Liver (tissue), 9 donors: ENCODE data around the gene IL24. TPM values are rescaled to one million over a fixed set of nuclear protein-coding genes. Genes with fewer than 3 reads are reported as not detected.

ENCODE experiments used
- DNase-seq: peaks from one replicate; pipeline ENCODE4 v3.0.0-alpha.2; 2017; ENCODE audit warnings: low spot score
- H3K27ac ChIP-seq, 2 donors: one replicate each; pipeline ENCODE4 v1.7.0; 2013; ENCODE audit warnings: inconsistent platforms in 2 of 2, low read length in 2 of 2, control low read depth in 1 of 2, low read depth in 1 of 2, mild to moderate bottlenecking in 1 of 2
- H3K27me3 ChIP-seq, 4 donors: one replicate each; pipeline versions ENCODE4 v1.6.1 to v1.7.0; 2013; ENCODE audit warnings: low read length in 3 of 4, inconsistent platforms in 1 of 4, mild to moderate bottlenecking in 1 of 4, moderate library complexity in 1 of 4; ENCODE audit not compliant: control insufficient read depth in 4 of 4, insufficient read depth in 4 of 4
- H3K36me3 ChIP-seq, 4 donors: one replicate each; pipeline versions ENCODE4 v1.6.1 to v1.7.0; 2013; ENCODE audit warnings: low read length in 3 of 4, mild to moderate bottlenecking in 3 of 4, low read depth in 1 of 4, moderate library complexity in 1 of 4; ENCODE audit not compliant: control insufficient read depth in 4 of 4, insufficient read depth in 3 of 4
- H3K4me1 ChIP-seq, 4 donors: one replicate each; pipeline versions ENCODE4 v1.6.1 to v1.7.0; 2013; ENCODE audit warnings: low read length in 3 of 4, mild to moderate bottlenecking in 3 of 4, moderate library complexity in 1 of 4; ENCODE audit not compliant: control insufficient read depth in 4 of 4, insufficient read depth in 4 of 4
- H3K4me3 ChIP-seq, 3 donors: one replicate each; pipeline versions ENCODE4 v1.6.1 to v1.7.0; 2013; ENCODE audit warnings: low read length in 3 of 3, control low read depth in 1 of 3, low read depth in 1 of 3, mild to moderate bottlenecking in 1 of 3
- H3K9ac ChIP-seq, 2 donors: one replicate each; pipeline ENCODE4 v1.7.0; 2013; ENCODE audit warnings: low read length in 2 of 2, mild to moderate bottlenecking in 2 of 2, moderate library complexity in 2 of 2, control low read depth in 1 of 2, low read depth in 1 of 2
- H3K9me3 ChIP-seq, 4 donors: one replicate each; pipeline versions ENCODE4 v1.6.1 to v1.7.0; 2013; ENCODE audit warnings: low read length in 3 of 4; ENCODE audit not compliant: control insufficient read depth in 4 of 4
- CTCF ChIP-seq: fragments of 150-350 bp; IDR thresholded peaks from 2 replicates; pipeline ENCODE4 v1.5.1; 2017; ENCODE audit warnings: improper control_type of control experiment, low read depth, low read length; ENCODE audit not compliant: missing input control
- EGR1 ChIP-seq, 2 donors: IDR thresholded peaks; 2 replicates each; pipeline ENCODE4 v1.6.1; 2016 to 2018; ENCODE audit warnings: antibody characterized with exemption in 2 of 2, low read depth in 2 of 2
- FOXA1 ChIP-seq: IDR thresholded peaks from 2 replicates; pipeline ENCODE4 v1.6.1; 2016; ENCODE audit warnings: antibody characterized with exemption
- FOXA2 ChIP-seq: IDR thresholded peaks from 2 replicates; pipeline ENCODE4 v1.6.1; 2016; ENCODE audit warnings: antibody characterized with exemption
- GABPA ChIP-seq, 2 donors: IDR thresholded peaks in 1 of 2; conservative IDR thresholded peaks in 1 of 2; 2 replicates each; pipeline ENCODE4 v1.6.1; 2016; ENCODE audit warnings: antibody characterized with exemption in 2 of 2, mild to moderate bottlenecking in 1 of 2, moderate library complexity in 1 of 2
- HNF4A ChIP-seq, 2 donors: conservative IDR thresholded peaks; 2 replicates each; pipeline ENCODE4 v1.6.1; 2016; ENCODE audit warnings: antibody characterized with exemption in 2 of 2, mild to moderate bottlenecking in 2 of 2
- HNF4G ChIP-seq: IDR thresholded peaks from 2 replicates; pipeline ENCODE4 v1.6.1; 2016; ENCODE audit warnings: antibody characterized with exemption
- JUND ChIP-seq, 2 donors: IDR thresholded peaks; 2 replicates each; pipeline ENCODE4 v1.6.1; 2016; ENCODE audit warnings: antibody characterized with exemption in 2 of 2
- NR2F2 ChIP-seq: IDR thresholded peaks from 2 replicates; pipeline ENCODE4 v1.6.1; 2016; ENCODE audit warnings: antibody characterized with exemption
- RAD21 ChIP-seq, 2 donors: IDR thresholded peaks; 2 replicates each; pipeline ENCODE4 v1.6.1; 2016; ENCODE audit warnings: antibody characterized with exemption in 2 of 2, mild to moderate bottlenecking in 2 of 2
- RXRA ChIP-seq, 2 donors: IDR thresholded peaks; 2 replicates each; pipeline ENCODE4 v1.6.1; 2017 to 2018; ENCODE audit warnings: antibody characterized with exemption in 2 of 2, mild to moderate bottlenecking in 1 of 2
- SP1 ChIP-seq: IDR thresholded peaks from 2 replicates; pipeline ENCODE4 v1.6.1; 2018; ENCODE audit warnings: antibody characterized with exemption, mild to moderate bottlenecking
- YY1 ChIP-seq: IDR thresholded peaks from 2 replicates; pipeline ENCODE4 v1.6.1; 2016; ENCODE audit warnings: antibody characterized with exemption, mild to moderate bottlenecking
- WGBS: extraction: QIAGEN DNeasy Blood & Tissue Kit; methylation state at CpG from one replicate; pipeline ENCODE4 v1.1.7; 2013; 5-methylcytosine and 5-hydroxymethylcytosine counted together
- polyA plus RNA-seq, 2 donors: library from polyadenylated mRNA; stranded (reverse) in 1 of 2; unstranded in 1 of 2; fragments of 200-250 nt in 1 of 2; fragments of >200 nt in 1 of 2; fragmentation: Nextera tagmentation in 1 of 2; extraction: Ambion mirVana in 1 of 2; gene quantifications; one replicate each; pipeline versions ENCODE4 v1.2.1 to v1.2.3, GENCODE V29; 2013 to 2015
- total RNA-seq, 2 donors: library from RNA; depleted of rRNA; stranded (reverse); fragments of >200 nt; gene quantifications; one replicate each; pipeline ENCODE4 v1.2.3, GENCODE V29; 2014
- TF ChIP-seq, protein P1 (sequence below): IDR thresholded peaks from 2 replicates; pipeline ENCODE4 v1.6.1; 2016; ENCODE audit warnings: antibody characterized with exemption
- TF ChIP-seq, protein P2 (sequence below): IDR thresholded peaks from 2 replicates; pipeline ENCODE4 v1.6.1; 2016; ENCODE audit warnings: antibody characterized with exemption
- TF ChIP-seq, protein P3 (sequence below): IDR thresholded peaks from 2 replicates; pipeline ENCODE4 v1.6.1; 2016; ENCODE audit warnings: antibody characterized with exemption
- TF ChIP-seq, protein P4 (sequence below): IDR thresholded peaks from 2 replicates; pipeline ENCODE4 v1.6.1; 2016; ENCODE audit warnings: antibody characterized with exemption, mild to moderate bottlenecking
- donor health status: healthy.
- donor health status: healthy.
- donor health status: healthy.
- donor health status: healthy.
- donor health status: healthy.

The IL24 gene
- total and polyA plus RNA-seq, 4 donors, result 0.13 TPM; not detected in 3

- TF ChIP-seq, protein P1, sequence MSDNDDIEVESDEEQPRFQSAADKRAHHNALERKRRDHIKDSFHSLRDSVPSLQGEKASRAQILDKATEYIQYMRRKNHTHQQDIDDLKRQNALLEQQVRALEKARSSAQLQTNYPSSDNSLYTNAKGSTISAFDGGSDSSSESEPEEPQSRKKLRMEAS, result no peak
- TF ChIP-seq FOXA1, result no peak
- TF ChIP-seq YY1, result no peak
- no peak for TF ChIP-seq EGR1 (IDR thresholded peaks at IDR 0.05; ENCODE audit: low read depth in 2 of 2)
- TF ChIP-seq FOXA2, result no peak
- TF ChIP-seq, protein P2, sequence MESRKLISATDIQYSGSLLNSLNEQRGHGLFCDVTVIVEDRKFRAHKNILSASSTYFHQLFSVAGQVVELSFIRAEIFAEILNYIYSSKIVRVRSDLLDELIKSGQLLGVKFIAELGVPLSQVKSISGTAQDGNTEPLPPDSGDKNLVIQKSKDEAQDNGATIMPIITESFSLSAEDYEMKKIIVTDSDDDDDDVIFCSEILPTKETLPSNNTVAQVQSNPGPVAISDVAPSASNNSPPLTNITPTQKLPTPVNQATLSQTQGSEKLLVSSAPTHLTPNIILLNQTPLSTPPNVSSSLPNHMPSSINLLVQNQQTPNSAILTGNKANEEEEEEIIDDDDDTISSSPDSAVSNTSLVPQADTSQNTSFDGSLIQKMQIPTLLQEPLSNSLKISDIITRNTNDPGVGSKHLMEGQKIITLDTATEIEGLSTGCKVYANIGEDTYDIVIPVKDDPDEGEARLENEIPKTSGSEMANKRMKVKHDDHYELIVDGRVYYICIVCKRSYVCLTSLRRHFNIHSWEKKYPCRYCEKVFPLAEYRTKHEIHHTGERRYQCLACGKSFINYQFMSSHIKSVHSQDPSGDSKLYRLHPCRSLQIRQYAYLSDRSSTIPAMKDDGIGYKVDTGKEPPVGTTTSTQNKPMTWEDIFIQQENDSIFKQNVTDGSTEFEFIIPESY, result no peak
- TF ChIP-seq SP1, result no peak
- no peak for TF ChIP-seq RXRA (IDR thresholded peaks at IDR 0.05)
- TF ChIP-seq JUND (IDR thresholded peaks at IDR 0.05), result no peak
- no peak for TF ChIP-seq RAD21 (IDR thresholded peaks at IDR 0.05)
- TF ChIP-seq, protein P3, sequence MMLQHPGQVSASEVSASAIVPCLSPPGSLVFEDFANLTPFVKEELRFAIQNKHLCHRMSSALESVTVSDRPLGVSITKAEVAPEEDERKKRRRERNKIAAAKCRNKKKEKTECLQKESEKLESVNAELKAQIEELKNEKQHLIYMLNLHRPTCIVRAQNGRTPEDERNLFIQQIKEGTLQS, result no peak
- TF ChIP-seq NR2F2, result no peak
- Histone ChIP-seq H3K9ac (no peak overlapping the region), H3K4me3 (no peak overlapping the region), H3K9me3 (no peaks in the 10 kb centered on the region), H3K36me3 (no peaks in the 10 kb centered on the region), H3K27me3 (no peaks in the 10 kb centered on the region), H3K4me1 (no peaks in the 10 kb centered on the region), H3K27ac (no peak overlapping the region)
- 84% methylated on average over 6 of the region's 6 CpGs for WGBS
- DNase-seq, result no peak
These were observed 4.7 kb downstream of the IL24 start for GRCh38 chr1:206901944-206902343.

- 92% methylated on average over 1 of the region's 1 CpG for WGBS
- H3K9ac ChIP-seq, result no peak overlapping the region
- TF ChIP-seq HNF4A (conservative IDR thresholded peaks at IDR 0.05), result no peak
- no peaks in the 10 kb centered on the region for H3K36me3 ChIP-seq
- DNase-seq, result no peak
- no peak overlapping the region for H3K27ac ChIP-seq
- no peak overlapping the region for H3K4me3 ChIP-seq
- H3K9me3 ChIP-seq, result no peaks in the 10 kb centered on the region
- peaks cover 0 to 4% (median 0%) of the 10 kb centered on the region in 4 donors for H3K4me1 ChIP-seq
- no peaks in the 10 kb centered on the region for H3K27me3 ChIP-seq
These were observed 5.5 kb downstream of the IL24 start for GRCh38 chr1:206902702-206903101.

DNA sequence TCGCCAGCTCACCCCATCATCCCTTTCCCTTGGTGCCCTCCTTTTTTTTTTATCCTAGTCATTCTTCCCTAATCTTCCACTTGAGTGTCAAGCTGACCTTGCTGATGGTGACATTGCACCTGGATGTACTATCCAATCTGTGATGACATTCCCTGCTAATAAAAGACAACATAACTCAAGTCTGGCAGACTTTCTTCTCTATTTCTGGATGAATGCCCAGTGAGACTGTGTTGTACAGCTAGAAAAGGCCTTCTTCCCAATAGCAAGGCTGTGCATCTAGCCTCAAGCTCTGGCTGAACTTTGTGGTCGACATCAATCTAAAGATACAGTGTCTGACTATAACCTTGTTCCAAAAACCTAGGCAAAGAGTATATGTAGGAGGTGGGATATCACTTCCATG lies 6.4 kb downstream of the IL24 start:
- DNase-seq, result no peak
- no peaks in the 10 kb centered on the region for H3K27me3 ChIP-seq
- H3K9me3 ChIP-seq, result no peaks in the 10 kb centered on the region
- no peak overlapping the region for H3K4me3 ChIP-seq
- WGBS, result 79% methylated on average over 2 of the region's 2 CpGs
- H3K4me1 ChIP-seq, result peaks cover 0 to 4% (median 2%) of the 10 kb centered on the region in 4 donors
- no peaks in the 10 kb centered on the region for H3K36me3 ChIP-seq
- H3K27ac ChIP-seq, result no peak overlapping the region
- H3K9ac ChIP-seq, result no peak overlapping the region
- TF ChIP-seq, protein P4, sequence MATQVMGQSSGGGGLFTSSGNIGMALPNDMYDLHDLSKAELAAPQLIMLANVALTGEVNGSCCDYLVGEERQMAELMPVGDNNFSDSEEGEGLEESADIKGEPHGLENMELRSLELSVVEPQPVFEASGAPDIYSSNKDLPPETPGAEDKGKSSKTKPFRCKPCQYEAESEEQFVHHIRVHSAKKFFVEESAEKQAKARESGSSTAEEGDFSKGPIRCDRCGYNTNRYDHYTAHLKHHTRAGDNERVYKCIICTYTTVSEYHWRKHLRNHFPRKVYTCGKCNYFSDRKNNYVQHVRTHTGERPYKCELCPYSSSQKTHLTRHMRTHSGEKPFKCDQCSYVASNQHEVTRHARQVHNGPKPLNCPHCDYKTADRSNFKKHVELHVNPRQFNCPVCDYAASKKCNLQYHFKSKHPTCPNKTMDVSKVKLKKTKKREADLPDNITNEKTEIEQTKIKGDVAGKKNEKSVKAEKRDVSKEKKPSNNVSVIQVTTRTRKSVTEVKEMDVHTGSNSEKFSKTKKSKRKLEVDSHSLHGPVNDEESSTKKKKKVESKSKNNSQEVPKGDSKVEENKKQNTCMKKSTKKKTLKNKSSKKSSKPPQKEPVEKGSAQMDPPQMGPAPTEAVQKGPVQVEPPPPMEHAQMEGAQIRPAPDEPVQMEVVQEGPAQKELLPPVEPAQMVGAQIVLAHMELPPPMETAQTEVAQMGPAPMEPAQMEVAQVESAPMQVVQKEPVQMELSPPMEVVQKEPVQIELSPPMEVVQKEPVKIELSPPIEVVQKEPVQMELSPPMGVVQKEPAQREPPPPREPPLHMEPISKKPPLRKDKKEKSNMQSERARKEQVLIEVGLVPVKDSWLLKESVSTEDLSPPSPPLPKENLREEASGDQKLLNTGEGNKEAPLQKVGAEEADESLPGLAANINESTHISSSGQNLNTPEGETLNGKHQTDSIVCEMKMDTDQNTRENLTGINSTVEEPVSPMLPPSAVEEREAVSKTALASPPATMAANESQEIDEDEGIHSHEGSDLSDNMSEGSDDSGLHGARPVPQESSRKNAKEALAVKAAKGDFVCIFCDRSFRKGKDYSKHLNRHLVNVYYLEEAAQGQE, result no peak
- TF ChIP-seq RAD21 (IDR thresholded peaks at IDR 0.05) (no peak), HNF4G (no peak), CTCF (no peak), FOXA1 (no peak), FOXA2 (no peak), NR2F2 (no peak), GABPA (IDR thresholded peaks at IDR 0.05 in 1 of 2, conservative IDR thresholded peaks at IDR 0.05 in 1 of 2) (no peak), YY1 (no peak), EGR1 (IDR thresholded peaks at IDR 0.05; ENCODE audit: low read depth in 2 of 2) (no peak), SP1 (no peak), RXRA (IDR thresholded peaks at IDR 0.05) (no peak)
- TF ChIP-seq, protein P3, result no peak
- TF ChIP-seq, protein P1, result no peak
- TF ChIP-seq, protein P2, result no peak
